ENCODE data around the gene DDX25.

- TF ChIP-seq, protein P1, sequence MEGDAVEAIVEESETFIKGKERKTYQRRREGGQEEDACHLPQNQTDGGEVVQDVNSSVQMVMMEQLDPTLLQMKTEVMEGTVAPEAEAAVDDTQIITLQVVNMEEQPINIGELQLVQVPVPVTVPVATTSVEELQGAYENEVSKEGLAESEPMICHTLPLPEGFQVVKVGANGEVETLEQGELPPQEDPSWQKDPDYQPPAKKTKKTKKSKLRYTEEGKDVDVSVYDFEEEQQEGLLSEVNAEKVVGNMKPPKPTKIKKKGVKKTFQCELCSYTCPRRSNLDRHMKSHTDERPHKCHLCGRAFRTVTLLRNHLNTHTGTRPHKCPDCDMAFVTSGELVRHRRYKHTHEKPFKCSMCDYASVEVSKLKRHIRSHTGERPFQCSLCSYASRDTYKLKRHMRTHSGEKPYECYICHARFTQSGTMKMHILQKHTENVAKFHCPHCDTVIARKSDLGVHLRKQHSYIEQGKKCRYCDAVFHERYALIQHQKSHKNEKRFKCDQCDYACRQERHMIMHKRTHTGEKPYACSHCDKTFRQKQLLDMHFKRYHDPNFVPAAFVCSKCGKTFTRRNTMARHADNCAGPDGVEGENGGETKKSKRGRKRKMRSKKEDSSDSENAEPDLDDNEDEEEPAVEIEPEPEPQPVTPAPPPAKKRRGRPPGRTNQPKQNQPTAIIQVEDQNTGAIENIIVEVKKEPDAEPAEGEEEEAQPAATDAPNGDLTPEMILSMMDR (conservative IDR thresholded peaks at IDR 0.05): no peak
- no peak for TF ChIP-seq ZFX (IDR thresholded peaks at IDR 0.05)
These were observed 26.8 kb downstream of the DDX25 start for GRCh38 chr11:125931116-125931515.
